ENCODE results near the gene PIM3. TPM values are rescaled to one million over a fixed set of nuclear protein-coding genes. Genes with fewer than 3 reads are reported as not detected.

PIM3 gene
- total and polyA plus RNA-seq, 10 of the 15 experiments (the other 5 are each of a cell fraction or from before 2014, with no cell fraction given), result 0.31 to 60.8 (median 12.4) TPM

DNA sequence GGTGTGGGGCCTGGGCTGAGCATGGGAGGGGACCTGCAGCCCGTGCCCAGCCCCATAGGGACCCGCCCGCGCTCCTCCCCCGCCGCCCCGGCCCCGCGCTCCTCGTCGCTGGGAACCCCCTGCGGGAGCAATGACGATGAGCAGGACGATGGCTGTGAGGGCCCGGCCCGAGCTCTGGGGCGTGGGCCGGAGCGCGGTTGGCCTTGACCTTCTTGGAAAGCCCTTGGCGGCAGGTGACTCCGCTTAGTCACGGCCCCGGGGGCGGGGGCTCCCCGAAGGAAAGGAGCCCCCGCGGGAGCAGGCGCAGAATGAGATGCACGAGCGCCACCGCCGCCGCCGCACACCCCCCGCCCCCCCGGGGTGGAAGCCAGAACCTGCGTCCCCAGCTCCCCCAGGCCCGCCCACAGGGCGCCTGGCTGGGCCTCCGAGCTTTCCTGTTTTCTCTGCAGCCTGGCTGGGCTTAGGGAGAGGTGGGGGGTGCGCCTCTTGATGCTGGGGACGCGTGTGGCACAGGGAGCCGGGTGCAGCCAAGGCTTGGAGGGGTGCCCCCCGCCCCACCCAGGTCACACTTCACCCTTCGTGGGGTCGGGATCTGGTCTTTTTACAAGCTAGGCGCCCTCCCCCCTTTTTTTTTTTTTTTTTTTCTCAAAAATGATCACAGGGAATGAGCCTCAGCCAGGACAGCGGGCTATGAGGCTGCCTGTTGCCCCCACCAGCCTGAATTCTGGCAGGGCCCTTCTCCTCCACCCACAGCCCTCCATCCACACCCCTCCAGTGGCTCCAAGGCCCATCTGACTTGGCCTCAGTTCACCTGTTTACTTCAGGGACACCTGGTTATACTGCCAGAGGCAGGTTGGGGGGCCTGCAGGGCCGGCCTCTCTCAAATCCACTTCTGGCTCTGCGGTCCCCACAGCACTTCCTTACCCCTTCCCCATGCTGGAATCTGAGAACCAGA, 24.3 kb upstream of the PIM3 start (continued):
- peak; percentile 62 for TF ChIP-seq ZNF687 (IDR thresholded peaks at IDR 0.05)
- peak; percentile 69 for TF ChIP-seq ATF7 (IDR thresholded peaks at IDR 0.05; ENCODE audit: low read depth)
- TF ChIP-seq, protein P1, sequence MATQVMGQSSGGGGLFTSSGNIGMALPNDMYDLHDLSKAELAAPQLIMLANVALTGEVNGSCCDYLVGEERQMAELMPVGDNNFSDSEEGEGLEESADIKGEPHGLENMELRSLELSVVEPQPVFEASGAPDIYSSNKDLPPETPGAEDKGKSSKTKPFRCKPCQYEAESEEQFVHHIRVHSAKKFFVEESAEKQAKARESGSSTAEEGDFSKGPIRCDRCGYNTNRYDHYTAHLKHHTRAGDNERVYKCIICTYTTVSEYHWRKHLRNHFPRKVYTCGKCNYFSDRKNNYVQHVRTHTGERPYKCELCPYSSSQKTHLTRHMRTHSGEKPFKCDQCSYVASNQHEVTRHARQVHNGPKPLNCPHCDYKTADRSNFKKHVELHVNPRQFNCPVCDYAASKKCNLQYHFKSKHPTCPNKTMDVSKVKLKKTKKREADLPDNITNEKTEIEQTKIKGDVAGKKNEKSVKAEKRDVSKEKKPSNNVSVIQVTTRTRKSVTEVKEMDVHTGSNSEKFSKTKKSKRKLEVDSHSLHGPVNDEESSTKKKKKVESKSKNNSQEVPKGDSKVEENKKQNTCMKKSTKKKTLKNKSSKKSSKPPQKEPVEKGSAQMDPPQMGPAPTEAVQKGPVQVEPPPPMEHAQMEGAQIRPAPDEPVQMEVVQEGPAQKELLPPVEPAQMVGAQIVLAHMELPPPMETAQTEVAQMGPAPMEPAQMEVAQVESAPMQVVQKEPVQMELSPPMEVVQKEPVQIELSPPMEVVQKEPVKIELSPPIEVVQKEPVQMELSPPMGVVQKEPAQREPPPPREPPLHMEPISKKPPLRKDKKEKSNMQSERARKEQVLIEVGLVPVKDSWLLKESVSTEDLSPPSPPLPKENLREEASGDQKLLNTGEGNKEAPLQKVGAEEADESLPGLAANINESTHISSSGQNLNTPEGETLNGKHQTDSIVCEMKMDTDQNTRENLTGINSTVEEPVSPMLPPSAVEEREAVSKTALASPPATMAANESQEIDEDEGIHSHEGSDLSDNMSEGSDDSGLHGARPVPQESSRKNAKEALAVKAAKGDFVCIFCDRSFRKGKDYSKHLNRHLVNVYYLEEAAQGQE (IDR thresholded peaks at IDR 0.05; ENCODE audit: low read depth, low read length), result 0 out of 2 replicates have a peak, but pooled peaks have one; percentile 21
- TF ChIP-seq BMI1 (IDR thresholded peaks at IDR 0.05; ENCODE audit: borderline replicate concordance), result no peak
- no peak for TF ChIP-seq IRF3 (IDR thresholded peaks at IDR 0.05)
- TF ChIP-seq CBX5 (IDR thresholded peaks at IDR 0.05; ENCODE audit: low read depth), result no peak; the same call in 1 of the 2 replicates
- no peak for TF ChIP-seq BCLAF1 (IDR thresholded peaks at IDR 0.05)
- TF ChIP-seq SMAD5 (IDR thresholded peaks at IDR 0.05; ENCODE audit: low read depth), result no peak
- TF ChIP-seq RFX5 (IDR thresholded peaks at IDR 0.05; ENCODE audit: low read depth, low read length), result no peak
- TF ChIP-seq, protein P2, sequence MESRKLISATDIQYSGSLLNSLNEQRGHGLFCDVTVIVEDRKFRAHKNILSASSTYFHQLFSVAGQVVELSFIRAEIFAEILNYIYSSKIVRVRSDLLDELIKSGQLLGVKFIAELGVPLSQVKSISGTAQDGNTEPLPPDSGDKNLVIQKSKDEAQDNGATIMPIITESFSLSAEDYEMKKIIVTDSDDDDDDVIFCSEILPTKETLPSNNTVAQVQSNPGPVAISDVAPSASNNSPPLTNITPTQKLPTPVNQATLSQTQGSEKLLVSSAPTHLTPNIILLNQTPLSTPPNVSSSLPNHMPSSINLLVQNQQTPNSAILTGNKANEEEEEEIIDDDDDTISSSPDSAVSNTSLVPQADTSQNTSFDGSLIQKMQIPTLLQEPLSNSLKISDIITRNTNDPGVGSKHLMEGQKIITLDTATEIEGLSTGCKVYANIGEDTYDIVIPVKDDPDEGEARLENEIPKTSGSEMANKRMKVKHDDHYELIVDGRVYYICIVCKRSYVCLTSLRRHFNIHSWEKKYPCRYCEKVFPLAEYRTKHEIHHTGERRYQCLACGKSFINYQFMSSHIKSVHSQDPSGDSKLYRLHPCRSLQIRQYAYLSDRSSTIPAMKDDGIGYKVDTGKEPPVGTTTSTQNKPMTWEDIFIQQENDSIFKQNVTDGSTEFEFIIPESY (IDR thresholded peaks at IDR 0.05), result no peak
- peak in 1 of 2 experiments; percentile 91; a peak in 2 of 3 replicates for TF ChIP-seq EGR1 (IDR thresholded peaks at IDR 0.05; ENCODE audit: borderline replicate concordance in 1 of 2, low read depth in 2 of 2, low read length in 2 of 2)
